ENCODE measurements around the gene MEFV. TPM values are rescaled to one million over a fixed set of nuclear protein-coding genes. Genes with fewer than 3 reads are reported as not detected.
"Not testable (repeated sequence)": the region's sequence is repeated elsewhere in the genome, so short reads cannot be mapped to it uniquely, and the experiment has no call there.

MEFV gene
- total RNA-seq, 1 donor from 2014 or later, result 13.5 TPM

GRCh38 chr16:3274490-3274889 is 18.1 kb upstream of the MEFV start:
- no peak overlapping the region for H3K27ac ChIP-seq
- no peak for ATAC-seq
- TF ChIP-seq CTCF (IDR thresholded peaks at IDR 0.05), result no peak
- intact Hi-C loops (cut with DNase I), result no loop called here
- no peaks in the 10 kb centered on the region for H3K9me3 ChIP-seq
- no peak for DNase-seq
- H3K36me3 ChIP-seq, result no peaks in the 10 kb centered on the region
- H3K27me3 ChIP-seq (ENCODE audit: low read depth), result no peaks in the 10 kb centered on the region
- no peaks in the 10 kb centered on the region for H3K4me1 ChIP-seq
- H3K4me3 ChIP-seq, result no peak overlapping the region

GRCh38 chr16:3271281-3271680 is 14.8 kb upstream of the MEFV start:
- H3K36me3 ChIP-seq; H3K27ac ChIP-seq; intact Hi-C loops (cut with DNase I); DNase-seq; H3K4me1 ChIP-seq; H3K27me3 ChIP-seq (ENCODE audit: low read depth); ATAC-seq; H3K9me3 ChIP-seq; H3K4me3 ChIP-seq: not testable (repeated sequence)

- H3K9me3 ChIP-seq; intact Hi-C loops (cut with DNase I); H3K27ac ChIP-seq: not testable (repeated sequence)
Measured at GRCh38 chr16:3270718-3271117, 14.3 kb upstream of the MEFV start.

GRCh38 chr16:3268294-3268693 is 11.9 kb upstream of the MEFV start:
- intact Hi-C loops (cut with DNase I), result no loop called here
- no peaks in the 10 kb centered on the region for H3K36me3 ChIP-seq
- TF ChIP-seq CTCF (IDR thresholded peaks at IDR 0.05), result no peak
- H3K4me3 ChIP-seq, result no peak overlapping the region
- H3K4me1 ChIP-seq, result peaks cover 18% of the 10 kb centered on the region
- no peak for DNase-seq
- peaks cover 4% of the 10 kb centered on the region for H3K9me3 ChIP-seq
- H3K27me3 ChIP-seq (ENCODE audit: low read depth), result no peaks in the 10 kb centered on the region
- no peak for ATAC-seq
- no peak overlapping the region for H3K27ac ChIP-seq

More at GRCh38 chr16:3270718-3271117, 14.3 kb upstream of the MEFV start:
- H3K27me3 ChIP-seq (ENCODE audit: low read depth); H3K4me1 ChIP-seq; DNase-seq; H3K4me3 ChIP-seq; ATAC-seq; H3K36me3 ChIP-seq: not testable (repeated sequence)

- Histone ChIP-seq H3K36me3 (no peaks in the 10 kb centered on the region), H3K27ac (no peak overlapping the region), H3K27me3 (ENCODE audit: low read depth) (no peaks in the 10 kb centered on the region), H3K9me3 (peaks cover 4% of the 10 kb centered on the region), H3K4me3 (no peak overlapping the region), H3K4me1 (peaks cover 26% of the 10 kb centered on the region)
- peak; percentile 47 for TF ChIP-seq CTCF (IDR thresholded peaks at IDR 0.05)
- intact Hi-C loops (cut with DNase I), result no loop called here
- DNase-seq, result no peak
- no peak for ATAC-seq
Measured at GRCh38 chr16:3266873-3267537, 10.6 kb upstream of the MEFV start.

GRCh38 chr16:3264137-3265036 is 8.0 kb upstream of the MEFV start:
- Histone ChIP-seq H3K36me3 (no peaks in the 10 kb centered on the region), H3K27me3 (ENCODE audit: low read depth) (no peaks in the 10 kb centered on the region), H3K4me1 (peaks cover 26% of the 10 kb centered on the region), H3K9me3 (peaks cover 4% of the 10 kb centered on the region), H3K27ac (peak overlapping the region; percentile 95), H3K4me3 (peak overlapping the region; percentile 73)
- DNase-seq (peak; percentile 98), ATAC-seq (peak; percentile 98)
- intact Hi-C loops (cut with DNase I), result no loop called here
- TF ChIP-seq CTCF (IDR thresholded peaks at IDR 0.05), result peak; percentile 34
